H9 (cell line): ENCODE measurements around the gene ZNRF1. TPM values are rescaled to one million over a fixed set of nuclear protein-coding genes. Genes with fewer than 3 reads are reported as not detected.

ENCODE experiments used
- DNase-seq: peaks from one replicate; pipeline ENCODE4 v3.0.0-alpha.2; 2017
- H2AFZ ChIP-seq: one replicate; pipeline ENCODE4 v1.6.1; 2013; ENCODE audit warnings: mild to moderate bottlenecking, low read length, control low read depth, moderate library complexity
- H2AK5ac ChIP-seq: 2 replicates; pipeline ENCODE4 v1.6.1; 2013; ENCODE audit warnings: low read length, control low read depth, mixed read lengths; ENCODE audit not compliant: insufficient read length
- H2BK120ac ChIP-seq: one replicate; pipeline ENCODE4 v1.6.1; 2013; ENCODE audit warnings: low read depth, mild to moderate bottlenecking, low read length, control low read depth, inconsistent platforms; ENCODE audit not compliant: poor library complexity, severe bottlenecking
- H2BK12ac ChIP-seq: 2 replicates; pipeline ENCODE4 v1.6.1; 2013; ENCODE audit warnings: low read length, control low read depth, mixed read lengths, low read depth; ENCODE audit not compliant: insufficient read length
- H2BK15ac ChIP-seq: 2 replicates; pipeline ENCODE4 v1.6.1; 2013; ENCODE audit warnings: low read depth, low read length, control low read depth
- H2BK20ac ChIP-seq: one replicate; pipeline ENCODE4 v1.6.1; 2013; ENCODE audit warnings: low read depth, mild to moderate bottlenecking, low read length, control low read depth, inconsistent platforms; ENCODE audit not compliant: poor library complexity, severe bottlenecking
- H2BK5ac ChIP-seq: 2 replicates; pipeline ENCODE4 v1.6.1; 2013; ENCODE audit warnings: low read length, control low read depth, mixed read lengths; ENCODE audit not compliant: insufficient read length
- H3K14ac ChIP-seq: 2 replicates; pipeline ENCODE4 v1.6.1; 2013; ENCODE audit warnings: low read length, control low read depth; ENCODE audit not compliant: insufficient read depth
- H3K18ac ChIP-seq: 2 replicates; pipeline ENCODE4 v1.6.1; 2013; ENCODE audit warnings: low read depth, mild to moderate bottlenecking, mixed read lengths, low read length, control low read depth; ENCODE audit not compliant: insufficient read length
- H3K23ac ChIP-seq: 2 replicates; pipeline ENCODE4 v1.6.1; 2013; ENCODE audit warnings: low read length, control low read depth, mixed read lengths, low read depth; ENCODE audit not compliant: insufficient read length
- H3K23me2 ChIP-seq: 2 replicates; pipeline ENCODE4 v1.6.1; 2013; ENCODE audit warnings: low read depth, mild to moderate bottlenecking, mixed read lengths, low read length, control low read depth; ENCODE audit not compliant: insufficient read length, poor library complexity, severe bottlenecking
- H3K27ac ChIP-seq: 2 replicates; pipeline ENCODE4 v1.5.1; 2013; ENCODE audit warnings: low read length, control low read depth, mixed read lengths, low read depth; ENCODE audit not compliant: insufficient read length
- H3K27me3 ChIP-seq: 2 replicates; pipeline ENCODE4 v1.6.1; 2013; ENCODE audit warnings: low read length, control low read depth, inconsistent platforms; ENCODE audit not compliant: insufficient read depth
- H3K4ac ChIP-seq: 2 replicates; pipeline ENCODE4 v1.6.1; 2013; ENCODE audit warnings: low read depth, mild to moderate bottlenecking, control low read depth, inconsistent platforms, low read length, moderate library complexity
- H3K4me1 ChIP-seq: 2 replicates; pipeline ENCODE4 v1.6.1; 2013; ENCODE audit warnings: low read length, control low read depth, inconsistent platforms; ENCODE audit not compliant: insufficient read depth
- H3K4me2 ChIP-seq: 2 replicates; pipeline ENCODE4 v1.6.1; 2013; ENCODE audit warnings: low read length, control low read depth, mixed read lengths; ENCODE audit not compliant: insufficient read length, insufficient read depth
- H3K56ac ChIP-seq: 2 replicates; pipeline ENCODE4 v1.6.1; 2013; ENCODE audit warnings: low read depth, mild to moderate bottlenecking, mixed read lengths, low read length, control low read depth; ENCODE audit not compliant: insufficient read length
- H3K79me1 ChIP-seq: 2 replicates; pipeline ENCODE4 v1.6.1; 2013; ENCODE audit warnings: low read depth, mild to moderate bottlenecking, moderate library complexity, low read length, control low read depth, inconsistent platforms; ENCODE audit not compliant: insufficient read depth, poor library complexity, severe bottlenecking
- H3K79me2 ChIP-seq: 2 replicates; pipeline ENCODE4 v1.6.1; 2013; ENCODE audit warnings: low read length, control low read depth, inconsistent platforms; ENCODE audit not compliant: insufficient read depth
- H3K9ac ChIP-seq: 2 replicates; pipeline ENCODE4 v1.6.1; 2013; ENCODE audit warnings: low read length, control low read depth, mixed read lengths; ENCODE audit not compliant: insufficient read length; ENCODE audit errors: extremely low read depth
- H3K9me3 ChIP-seq: one replicate; pipeline ENCODE4 v1.6.1; 2013; ENCODE audit warnings: low read depth, low read length, inconsistent platforms; ENCODE audit not compliant: control insufficient read depth
- H3T11ph ChIP-seq: one replicate; pipeline ENCODE4 v1.6.1; 2013; ENCODE audit warnings: mild to moderate bottlenecking, low read length, control low read depth, inconsistent platforms
- H4K20me1 ChIP-seq: one replicate; pipeline ENCODE4 v1.6.1; 2013; ENCODE audit not compliant: control insufficient read depth, insufficient read length, insufficient read depth
- H4K5ac ChIP-seq: 2 replicates; pipeline ENCODE4 v1.6.1; 2013; ENCODE audit warnings: low read depth, mild to moderate bottlenecking, mixed read lengths, low read length, control low read depth; ENCODE audit not compliant: insufficient read length
- H4K8ac ChIP-seq: replicated peaks from 2 replicates; pipeline ENCODE4 v1.6.1; 2013; ENCODE audit warnings: low read length, control low read depth, mixed read lengths, low read depth; ENCODE audit not compliant: insufficient read length
- H4K91ac ChIP-seq: 2 replicates; pipeline ENCODE4 v1.6.1; 2013; ENCODE audit warnings: low read depth, mild to moderate bottlenecking, moderate library complexity, mixed read lengths, low read length, control low read depth; ENCODE audit not compliant: insufficient read length
- H3K27ac Mint-ChIP-seq, 3 experiments: 2 replicates in 2 of 3; 3 replicates in 1 of 3; pipeline ENCODE4 v1.8.0; 2020 to 2021; ENCODE audit warnings: mixed read lengths in 3 of 3, mild to moderate bottlenecking in 1 of 3, moderate library complexity in 1 of 3
- H3K27me3 Mint-ChIP-seq: 2 replicates; pipeline ENCODE4 v1.8.0; 2021; ENCODE audit warnings: low read depth, mild to moderate bottlenecking, moderate library complexity, mixed read lengths
- H3K36me3 Mint-ChIP-seq, 3 experiments: 2 replicates in 2 of 3; 3 replicates in 1 of 3; pipeline ENCODE4 v1.8.0; 2020 to 2021; ENCODE audit warnings: low read depth in 3 of 3, mixed read lengths in 3 of 3; ENCODE audit not compliant: insufficient read depth in 1 of 3
- H3K4me1 Mint-ChIP-seq, 2 experiments: 2 replicates each; pipeline ENCODE4 v1.8.0; 2020; ENCODE audit warnings: mixed read lengths in 2 of 2
- H3K4me3 Mint-ChIP-seq, 2 experiments: 2 replicates in 1 of 2; 3 replicates in 1 of 2; pipeline ENCODE4 v1.8.0; 2020 to 2021; ENCODE audit warnings: mild to moderate bottlenecking in 2 of 2, mixed read lengths in 2 of 2, moderate library complexity in 1 of 2
- H3K9me3 Mint-ChIP-seq, 2 experiments: 2 replicates in 1 of 2; 3 replicates in 1 of 2; pipeline ENCODE4 v1.8.0; 2020; ENCODE audit warnings: mild to moderate bottlenecking in 2 of 2, mixed read lengths in 2 of 2, moderate library complexity in 1 of 2
- WGBS: extraction: QIAGEN DNeasy Blood & Tissue Kit; methylation state at CpG from one replicate; pipeline ENCODE4 v1.1.7; 2013; ENCODE audit warnings: missing lambda C conversion rate, low lambda C conversion rate, mixed read lengths; ENCODE audit not compliant: insufficient read length; ENCODE audit errors: extremely low coverage; 5-methylcytosine and 5-hydroxymethylcytosine counted together
- total RNA-seq: library from RNA; stranded (reverse); gene quantifications from 2 replicates; pipeline ENCODE4 v1.2.1, GENCODE V29; 2021
- TF ChIP-seq, protein P1 (sequence below): fragments of 200-600 bp; sonication (generic); conservative IDR thresholded peaks from 3 replicates; pipeline ENCODE4 v1.8.0; 2021; ENCODE audit warnings: antibody characterized with exemption, mild to moderate bottlenecking

Gene ZNRF1
- total RNA-seq, 1 experiment from 2014 or later: 49.6 TPM

DNA sequence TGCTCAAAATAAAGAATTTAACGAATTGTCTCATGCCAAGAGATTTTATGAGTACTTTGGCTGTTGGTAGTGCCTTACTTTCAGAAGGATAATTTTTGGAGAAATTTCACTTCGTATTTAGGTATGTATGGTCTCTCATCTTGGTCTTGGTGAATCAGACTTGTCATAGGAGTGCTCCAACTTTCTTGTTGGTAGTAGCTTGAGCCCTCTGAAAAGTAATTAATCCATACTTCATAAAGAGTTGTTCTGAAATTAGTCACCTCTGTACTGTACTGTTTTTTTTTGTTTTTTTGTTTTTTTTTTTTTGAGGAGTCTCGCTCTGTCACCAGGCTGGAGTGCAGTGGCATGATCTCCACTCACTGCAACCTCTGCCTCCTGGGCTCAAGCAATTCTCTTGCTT lies 11.6 kb downstream of the ZNRF1 start:
- H2BK120ac ChIP-seq: no peak overlapping the region

More for the DNA sequence above, 11.6 kb downstream of the ZNRF1 start:
- Histone ChIP-seq H3K9me3 (no peaks in the 10 kb centered on the region), H3K23me2 (no peaks in the 10 kb centered on the region), H3K18ac (no peak overlapping the region), H4K5ac (no peak overlapping the region), H3K56ac (no peak overlapping the region), H4K8ac (no peak overlapping the region), H3K27ac (no peak overlapping the region), H2AFZ (no peak overlapping the region), H3K4ac (no peak overlapping the region), H2BK12ac (no peak overlapping the region), H2BK5ac (no peak overlapping the region), H2AK5ac (no peak overlapping the region), H2BK15ac (no peak overlapping the region), H3K79me1 (peaks cover 11% of the 10 kb centered on the region), H3K23ac (no peak overlapping the region), H3K4me1 (peaks cover 7% of the 10 kb centered on the region; the same call in 1 of the 2 replicates), H4K91ac (no peak overlapping the region), H3K4me2 (no peak overlapping the region), H3K79me2 (peaks cover 17% of the 10 kb centered on the region; the same call in 1 of the 2 replicates), H3K9ac (no peak overlapping the region), H3T11ph (no peak overlapping the region), H3K14ac (no peak overlapping the region), H3K27me3 (no peaks in the 10 kb centered on the region), H2BK20ac (no peak overlapping the region), H4K20me1 (no peaks in the 10 kb centered on the region)
- DNase-seq: no peak
- Mint-ChIP-seq H3K4me1 (peaks cover 14 to 20% of the 10 kb centered on the region in 2 experiments), H3K36me3 (peaks cover 0 to 10% (median 2%) of the 10 kb centered on the region in 3 experiments; a peak in 3 of 7 replicates), H3K9me3 (peaks cover 0 to 2% of the 10 kb centered on the region in 2 experiments; a peak in 1 of 5 replicates), H3K27ac (no peak overlapping the region), H3K4me3 (no peak overlapping the region), H3K27me3 (no peaks in the 10 kb centered on the region)
- WGBS: no CpG with 5 or more reads among the region's 3 CpGs
- TF ChIP-seq, protein P1, sequence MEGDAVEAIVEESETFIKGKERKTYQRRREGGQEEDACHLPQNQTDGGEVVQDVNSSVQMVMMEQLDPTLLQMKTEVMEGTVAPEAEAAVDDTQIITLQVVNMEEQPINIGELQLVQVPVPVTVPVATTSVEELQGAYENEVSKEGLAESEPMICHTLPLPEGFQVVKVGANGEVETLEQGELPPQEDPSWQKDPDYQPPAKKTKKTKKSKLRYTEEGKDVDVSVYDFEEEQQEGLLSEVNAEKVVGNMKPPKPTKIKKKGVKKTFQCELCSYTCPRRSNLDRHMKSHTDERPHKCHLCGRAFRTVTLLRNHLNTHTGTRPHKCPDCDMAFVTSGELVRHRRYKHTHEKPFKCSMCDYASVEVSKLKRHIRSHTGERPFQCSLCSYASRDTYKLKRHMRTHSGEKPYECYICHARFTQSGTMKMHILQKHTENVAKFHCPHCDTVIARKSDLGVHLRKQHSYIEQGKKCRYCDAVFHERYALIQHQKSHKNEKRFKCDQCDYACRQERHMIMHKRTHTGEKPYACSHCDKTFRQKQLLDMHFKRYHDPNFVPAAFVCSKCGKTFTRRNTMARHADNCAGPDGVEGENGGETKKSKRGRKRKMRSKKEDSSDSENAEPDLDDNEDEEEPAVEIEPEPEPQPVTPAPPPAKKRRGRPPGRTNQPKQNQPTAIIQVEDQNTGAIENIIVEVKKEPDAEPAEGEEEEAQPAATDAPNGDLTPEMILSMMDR: no peak
